Adrenal gland (tissue), 5 donors: Measurements from ENCODE around the gene HSF4.

Source experiments
- CTCF ChIP-seq, 6 experiments: fragments of 450-650 bp in 4 of 6; fragments of 200-600 bp in 2 of 6; sonication (generic) in 1 of 6; IDR thresholded peaks; 1 replicate in 5 of 6; 2 replicates in 1 of 6; pipeline versions ENCODE4 v1.5.1 to v1.8.0; 2016 to 2021; ENCODE audit warnings: antibody characterized with exemption in 6 of 6, mild to moderate bottlenecking in 2 of 6, moderate library complexity in 1 of 6
- POLR2A ChIP-seq, 2 donors: fragments of 450-650 bp; IDR thresholded peaks; one replicate each; pipeline ENCODE4 v1.6.1; 2017; ENCODE audit warnings: antibody characterized with exemption in 2 of 2, mild to moderate bottlenecking in 2 of 2, moderate library complexity in 1 of 2
- donor health status: DM: no; HTN: no; CAD: no.

- TF ChIP-seq POLR2A (IDR thresholded peaks at IDR 0.05) = no peak
- no peak for TF ChIP-seq CTCF (IDR thresholded peaks at IDR 0.05)
Measured at GRCh38 chr16:67207249-67208091, 42.9 kb downstream of the HSF4 start.
